ENCODE data around the gene HAUS2.
"Not testable (repeated sequence)": the region's sequence is repeated elsewhere in the genome, so short reads cannot be mapped to it uniquely, and the experiment has no call there.

Gene HAUS2

GRCh38 chr15:42533246-42533645 is 15.4 kb upstream of the HAUS2 start:
- H3K4me3 ChIP-seq (ENCODE audit: low read depth, low read length), result no peak overlapping the region
- no peak for DNase-seq (ENCODE audit: low read depth)
- TF ChIP-seq POLR2A (IDR thresholded peaks at IDR 0.05; ENCODE audit: extremely low read depth, insufficient read length), result no peak
- no peak for TF ChIP-seq MYC (IDR thresholded peaks at IDR 0.05; ENCODE audit: low read depth, low read length)
- TF ChIP-seq, protein P1, sequence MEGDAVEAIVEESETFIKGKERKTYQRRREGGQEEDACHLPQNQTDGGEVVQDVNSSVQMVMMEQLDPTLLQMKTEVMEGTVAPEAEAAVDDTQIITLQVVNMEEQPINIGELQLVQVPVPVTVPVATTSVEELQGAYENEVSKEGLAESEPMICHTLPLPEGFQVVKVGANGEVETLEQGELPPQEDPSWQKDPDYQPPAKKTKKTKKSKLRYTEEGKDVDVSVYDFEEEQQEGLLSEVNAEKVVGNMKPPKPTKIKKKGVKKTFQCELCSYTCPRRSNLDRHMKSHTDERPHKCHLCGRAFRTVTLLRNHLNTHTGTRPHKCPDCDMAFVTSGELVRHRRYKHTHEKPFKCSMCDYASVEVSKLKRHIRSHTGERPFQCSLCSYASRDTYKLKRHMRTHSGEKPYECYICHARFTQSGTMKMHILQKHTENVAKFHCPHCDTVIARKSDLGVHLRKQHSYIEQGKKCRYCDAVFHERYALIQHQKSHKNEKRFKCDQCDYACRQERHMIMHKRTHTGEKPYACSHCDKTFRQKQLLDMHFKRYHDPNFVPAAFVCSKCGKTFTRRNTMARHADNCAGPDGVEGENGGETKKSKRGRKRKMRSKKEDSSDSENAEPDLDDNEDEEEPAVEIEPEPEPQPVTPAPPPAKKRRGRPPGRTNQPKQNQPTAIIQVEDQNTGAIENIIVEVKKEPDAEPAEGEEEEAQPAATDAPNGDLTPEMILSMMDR (IDR thresholded peaks at IDR 0.05; ENCODE audit: low read depth, low read length), result no peak
- TF ChIP-seq MAX (IDR thresholded peaks at IDR 0.05; ENCODE audit: low read depth, low read length), result no peak

GRCh38 chr15:42544853-42545629 is 3.6 kb upstream of the HAUS2 start:
- TF ChIP-seq POLR2A (IDR thresholded peaks at IDR 0.05; ENCODE audit: extremely low read depth, insufficient read length), result no peak
- DNase-seq (ENCODE audit: low read depth), result peak; percentile 68
- no peak overlapping the region for H3K4me3 ChIP-seq (ENCODE audit: low read depth, low read length)

GRCh38 chr15:42547918-42548248 is 755 bp upstream of the HAUS2 start:
- no peak for TF ChIP-seq MAX (IDR thresholded peaks at IDR 0.05; ENCODE audit: low read depth, low read length)
- no peak for TF ChIP-seq MYC (IDR thresholded peaks at IDR 0.05; ENCODE audit: low read depth, low read length)
- no peak for TF ChIP-seq POLR2A (IDR thresholded peaks at IDR 0.05; ENCODE audit: extremely low read depth, insufficient read length)
- TF ChIP-seq, protein P1 (IDR thresholded peaks at IDR 0.05; ENCODE audit: low read depth, low read length), result no peak
- H3K4me3 ChIP-seq (ENCODE audit: low read depth, low read length), result peak overlapping the region; percentile 100
- DNase-seq (ENCODE audit: low read depth), result no peak

- H3K4me3 ChIP-seq (ENCODE audit: low read depth, low read length), result peak overlapping the region; percentile 100
- no peak for TF ChIP-seq MAX (IDR thresholded peaks at IDR 0.05; ENCODE audit: low read depth, low read length)
- no peak for TF ChIP-seq POLR2A (IDR thresholded peaks at IDR 0.05; ENCODE audit: extremely low read depth, insufficient read length)
- TF ChIP-seq, protein P1 (IDR thresholded peaks at IDR 0.05; ENCODE audit: low read depth, low read length), result no peak
- TF ChIP-seq MYC (IDR thresholded peaks at IDR 0.05; ENCODE audit: low read depth, low read length), result no peak
- DNase-seq (ENCODE audit: low read depth), result peak; percentile 78
Observed at GRCh38 chr15:42549032-42549491, 424 bp downstream of the HAUS2 start.

DNA sequence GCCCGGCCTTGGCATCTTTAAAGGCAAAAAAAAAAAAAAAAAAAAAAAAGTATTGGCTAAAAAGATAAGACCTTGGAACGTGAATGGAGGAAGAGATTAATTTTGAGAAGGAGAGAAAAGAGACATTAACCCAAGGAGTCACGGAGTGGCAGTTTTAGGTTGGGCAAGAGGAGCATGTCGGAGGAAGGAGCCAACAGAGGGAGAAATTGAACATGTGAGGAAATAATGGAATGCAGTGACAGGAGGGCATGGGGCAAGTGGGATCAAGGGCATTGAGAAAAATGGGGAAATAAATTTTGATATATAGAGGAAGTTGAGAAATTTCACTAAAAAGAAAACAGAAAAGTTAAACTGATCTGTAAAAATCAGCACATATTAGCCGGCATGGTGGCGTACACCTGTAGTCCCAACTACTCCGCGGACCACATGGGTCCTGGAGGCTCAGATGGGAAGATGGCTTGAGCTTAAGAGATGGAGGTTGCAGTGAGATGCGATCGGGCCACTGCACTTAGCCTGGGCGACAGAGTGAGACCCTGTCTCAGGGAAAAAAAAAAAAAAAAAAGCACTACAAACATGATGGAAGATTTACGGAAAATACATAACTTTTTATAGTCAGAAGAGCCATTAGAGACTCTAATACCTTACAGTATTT is 1.2 kb downstream of the HAUS2 start:
- no peak for TF ChIP-seq POLR2A (IDR thresholded peaks at IDR 0.05; ENCODE audit: extremely low read depth, insufficient read length)
- TF ChIP-seq, protein P1 (IDR thresholded peaks at IDR 0.05; ENCODE audit: low read depth, low read length), result no peak
- TF ChIP-seq MYC (IDR thresholded peaks at IDR 0.05; ENCODE audit: low read depth, low read length), result no peak
- TF ChIP-seq MAX (IDR thresholded peaks at IDR 0.05; ENCODE audit: low read depth, low read length), result no peak; the same call in 1 of the 2 replicates
- peak overlapping the region; percentile 100 for H3K4me3 ChIP-seq (ENCODE audit: low read depth, low read length)
- DNase-seq (ENCODE audit: low read depth), result peak; percentile 39

DNA sequence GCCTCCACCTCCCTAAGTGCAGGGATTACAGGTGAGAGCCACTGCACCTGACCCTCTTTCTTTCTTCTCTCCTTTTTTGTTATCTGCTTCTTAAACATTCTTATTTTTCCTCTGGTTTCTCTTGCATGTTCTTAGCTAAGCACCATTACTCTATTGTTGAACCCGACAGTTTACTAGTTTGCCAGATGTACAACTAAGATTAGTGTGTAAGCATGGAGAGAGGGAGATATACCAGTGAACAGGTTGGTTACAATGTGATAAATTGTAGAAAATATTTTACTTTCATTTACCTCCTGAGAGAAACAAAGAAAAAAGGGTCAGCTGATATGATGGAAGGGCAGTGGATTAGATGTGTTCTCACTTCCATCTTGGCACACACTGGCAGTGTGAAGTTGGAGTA is 4.9 kb downstream of the HAUS2 start:
- no peak for DNase-seq (ENCODE audit: low read depth)
- TF ChIP-seq MAX (IDR thresholded peaks at IDR 0.05; ENCODE audit: low read depth, low read length) (no peak), POLR2A (IDR thresholded peaks at IDR 0.05; ENCODE audit: extremely low read depth, insufficient read length) (no peak), MYC (IDR thresholded peaks at IDR 0.05; ENCODE audit: low read depth, low read length) (no peak)
- TF ChIP-seq, protein P1 (IDR thresholded peaks at IDR 0.05; ENCODE audit: low read depth, low read length), result no peak
- H3K4me3 ChIP-seq (ENCODE audit: low read depth, low read length), result no peak overlapping the region

GRCh38 chr15:42556550-42557207 is 8.0 kb downstream of the HAUS2 start:
- not testable (repeated sequence) for DNase-seq (ENCODE audit: low read depth); H3K4me3 ChIP-seq (ENCODE audit: low read depth, low read length)

Data from NB4 (cell line).